HCT116 (cell line): Measurements from ENCODE around the gene HK2. TPM values are rescaled to one million over a fixed set of nuclear protein-coding genes. Genes with fewer than 3 reads are reported as not detected.

Experiments used
- ATAC-seq: fragments of 200-7000 bp; cut with Tn5 transposase; 2 replicates; pipeline ENCODE4 v1.9.1; 2020; ENCODE audit warnings: mild to moderate bottlenecking, moderate library complexity
- BruUV-seq: library from RNA; stranded (reverse); fragments of 400-500 nt; replicated peaks from 2 replicates; lab custom pipeline; 2021; lab: Mats Ljungman, UMichigan
- CTCF ChIA-PET: fragments of 300-600 bp; sonication (Branson Sonifier 250); formaldehyde crosslinking; loops from one replicate; lab custom pipeline; 2021; ENCODE audit warnings: antibody characterized with exemption; lab: Charles Lee
- POLR2A ChIA-PET: fragments of 300-600, 350-600 bp; sonication (Branson Sonifier 250); formaldehyde crosslinking; loops from one replicate; lab custom pipeline; 2021; ENCODE audit warnings: antibody characterized with exemption; lab: Charles Lee
- RAD21 ChIA-PET, 2 experiments: fragments of 300-600 bp; sonication (Branson Sonifier 250); formaldehyde crosslinking; loops; one replicate each; lab custom pipeline; 2023; ENCODE audit warnings: low total read pairs in 2 of 2; ENCODE audit not compliant: uncharacterized antibody in 2 of 2, unreplicated experiment in 2 of 2, low non-redundant PET in 1 of 2; lab: Charles Lee
- DNase-seq: peaks from one replicate; pipeline ENCODE4 v3.0.0-alpha.2; 2010; ENCODE audit warnings: low read depth, low spot score
- H2AFZ ChIP-seq: fragments of 200-600 bp; shearing (Covaris generic), sonication (generic); 2 replicates; pipeline ENCODE4 v1.6.1; 2017; ENCODE audit warnings: low read depth, mixed run types, mixed read lengths, antibody characterized with exemption, low read length; ENCODE audit not compliant: poor library complexity, severe bottlenecking
- H3K27ac ChIP-seq: 2 replicates; pipeline ENCODE4 v1.5.1; 2012; ENCODE audit warnings: low read depth, low read length
- H3K27me3 ChIP-seq: fragments of 200-600 bp; sonication (generic); 2 replicates; pipeline ENCODE4 v1.6.1; 2016; ENCODE audit warnings: mixed run types, low read length, mixed read lengths; ENCODE audit not compliant: insufficient read depth
- H3K36me3 ChIP-seq, 2 experiments: fragments of 200-500 bp in 1 of 2; fragments of 200-600 bp in 1 of 2; sonication (Bioruptor generic) in 1 of 2; sonication (generic) in 1 of 2; 2 replicates each; pipeline versions ENCODE4 v1.5.1 to v1.6.1; 2014 to 2016; ENCODE audit warnings: low read length in 2 of 2, inconsistent platforms in 1 of 2, mixed read lengths in 1 of 2, mixed run types in 1 of 2; ENCODE audit not compliant: insufficient read depth in 2 of 2, control insufficient read depth in 1 of 2
- H3K4me1 ChIP-seq, 2 experiments: fragments of 200-600 bp in 1 of 2; sonication (generic) in 1 of 2; 2 replicates each; pipeline versions ENCODE4 v1.5.1 to v1.6.1; 2012 to 2017; ENCODE audit warnings: low read length in 2 of 2, inconsistent platforms in 1 of 2, mild to moderate bottlenecking in 1 of 2, mixed read lengths in 1 of 2, mixed run types in 1 of 2, moderate library complexity in 1 of 2; ENCODE audit not compliant: insufficient read depth in 2 of 2, control insufficient read depth in 1 of 2
- H3K4me2 ChIP-seq: fragments of 200-600 bp; sonication (generic); 2 replicates; pipeline ENCODE4 v1.6.1; 2017; ENCODE audit warnings: mixed run types, low read length, mixed read lengths
- H3K4me3 ChIP-seq, 2 experiments: fragments of 200-600 bp in 1 of 2; sonication (generic) in 1 of 2; replicated peaks in 1 of 2; 2 replicates each; pipeline ENCODE4 v1.5.1; 2011 to 2016; ENCODE audit warnings: low read length in 2 of 2, control low read depth in 1 of 2, low read depth in 1 of 2, mild to moderate bottlenecking in 1 of 2, mixed read lengths in 1 of 2, mixed run types in 1 of 2
- H3K79me2 ChIP-seq: fragments of 200-600 bp; sonication (generic); 2 replicates; pipeline ENCODE4 v1.6.1; 2017; ENCODE audit warnings: mild to moderate bottlenecking, mixed run types, low read length, moderate library complexity, mixed read lengths; ENCODE audit not compliant: insufficient read depth
- H3K9ac ChIP-seq: fragments of 200-600 bp; sonication (generic); 2 replicates; pipeline ENCODE4 v1.6.1; 2016; ENCODE audit warnings: low read length, mixed read lengths
- H3K9me2 ChIP-seq: fragments of 200-600 bp; sonication (generic), shearing (Covaris generic); 2 replicates; pipeline ENCODE4 v1.6.1; 2017; ENCODE audit warnings: mixed run types, mild to moderate bottlenecking, moderate library complexity; ENCODE audit not compliant: insufficient read depth
- H3K9me3 ChIP-seq, 2 experiments: fragments of 200-500 bp in 1 of 2; fragments of 200-600 bp in 1 of 2; sonication (Bioruptor generic) in 1 of 2; sonication (generic) in 1 of 2; 2 replicates each; pipeline ENCODE4 v1.6.1; 2014 to 2017; ENCODE audit warnings: low read length in 2 of 2, mixed read lengths in 2 of 2, inconsistent platforms in 1 of 2, low read depth in 1 of 2, mild to moderate bottlenecking in 1 of 2, mixed run types in 1 of 2, moderate library complexity in 1 of 2; ENCODE audit not compliant: control insufficient read depth in 1 of 2, insufficient read depth in 1 of 2
- H4K20me1 ChIP-seq: fragments of 200-600 bp; sonication (generic), shearing (Covaris generic); 2 replicates; pipeline ENCODE4 v1.6.1; 2017; ENCODE audit warnings: mixed run types, mild to moderate bottlenecking, moderate library complexity; ENCODE audit not compliant: insufficient read depth
- ATF3 ChIP-seq: IDR thresholded peaks from 2 replicates; pipeline ENCODE4 v1.6.1; 2012
- CBX3 ChIP-seq: IDR thresholded peaks from 2 replicates; pipeline ENCODE4 v1.6.1; 2012; ENCODE audit warnings: low read depth
- CEBPB ChIP-seq: IDR thresholded peaks from 2 replicates; pipeline ENCODE4 v1.6.1; 2012; ENCODE audit warnings: low read depth
- CTCF ChIP-seq, 3 experiments: fragments of 200-600 bp in 1 of 3; sonication (generic) in 1 of 3; IDR thresholded peaks in 2 of 3; conservative IDR thresholded peaks in 1 of 3; 2 replicates each; pipeline ENCODE4 v1.5.1; 2012 to 2017; ENCODE audit warnings: low read depth in 2 of 3, low read length in 2 of 3, antibody characterized with exemption in 1 of 3, borderline replicate concordance in 1 of 3, control low read depth in 1 of 3, mild to moderate bottlenecking in 1 of 3, mixed read lengths in 1 of 3, mixed run types in 1 of 3, moderate library complexity in 1 of 3; ENCODE audit not compliant: insufficient read depth in 1 of 3
- ELF1 ChIP-seq: IDR thresholded peaks from 2 replicates; pipeline ENCODE4 v1.6.1; 2012; ENCODE audit warnings: low read depth, borderline replicate concordance
- EZH2 ChIP-seq: fragments of 200-600 bp; sonication (generic); IDR thresholded peaks from 2 replicates; pipeline ENCODE4 v1.6.1; 2017; ENCODE audit warnings: antibody characterized with exemption, mixed run types
- EZH2phosphoT487 ChIP-seq: fragments of 200-600 bp; IDR thresholded peaks from 2 replicates; pipeline ENCODE4 v1.6.1; 2018; ENCODE audit warnings: antibody characterized with exemption, borderline replicate concordance
- FOSL1 ChIP-seq: IDR thresholded peaks from 2 replicates; pipeline ENCODE4 v1.6.1; 2012; ENCODE audit warnings: low read depth
- JUND ChIP-seq: IDR thresholded peaks from 2 replicates; pipeline ENCODE4 v1.6.1; 2012
- POLR2A ChIP-seq: IDR thresholded peaks from 2 replicates; pipeline ENCODE4 v1.7.0; 2011; ENCODE audit warnings: borderline replicate concordance; ENCODE audit not compliant: insufficient read depth, insufficient read length; ENCODE audit errors: extremely low read depth
- POLR2AphosphoS5 ChIP-seq: IDR thresholded peaks from 2 replicates; pipeline ENCODE4 v1.6.1; 2011; ENCODE audit warnings: mild to moderate bottlenecking, low read depth, low read length, moderate library complexity
- RAD21 ChIP-seq: IDR thresholded peaks from 2 replicates; pipeline ENCODE4 v1.6.1; 2012; ENCODE audit warnings: low read depth, mild to moderate bottlenecking
- SIN3A ChIP-seq: IDR thresholded peaks from 2 replicates; pipeline ENCODE4 v1.6.1; 2012; ENCODE audit warnings: low read depth
- SP1 ChIP-seq: IDR thresholded peaks from 2 replicates; pipeline ENCODE4 v1.6.1; 2012; ENCODE audit warnings: low read depth
- YY1 ChIP-seq: IDR thresholded peaks from 2 replicates; pipeline ENCODE4 v1.6.1; 2011; ENCODE audit warnings: low read length, low read depth, moderate library complexity, mild to moderate bottlenecking; ENCODE audit not compliant: insufficient replicate concordance; ENCODE audit errors: extremely low read depth
- ZFX ChIP-seq: fragments of 450-650 bp; IDR thresholded peaks from 2 replicates; pipeline ENCODE4 v1.6.1; 2017
- ZNF274 ChIP-seq: fragments of 200-500 bp; sonication (Bioruptor generic); IDR thresholded peaks from 2 replicates; pipeline ENCODE4 v1.6.1; 2014; ENCODE audit warnings: mild to moderate bottlenecking, low read depth, low read length, inconsistent platforms
- intact Hi-C: fragments of 100-400 bp; cut with micrococcal nuclease; formaldehyde crosslinking; loops from 2 replicates; pipeline ENCODE4 v1.10.0; 2022
- total RNA-seq: library from RNA; stranded (reverse); gene quantifications from one replicate; pipeline ENCODE4 v1.2.1, GENCODE V29; 2021; ENCODE audit not compliant: unreplicated experiment

The HK2 gene
- total RNA-seq, 1 experiment from 2014 or later = 42.5 TPM

- CTCF ChIA-PET = no interaction called here
Observed at GRCh38 chr2:74887960-74888700, 54.2 kb downstream of the HK2 start.

GRCh38 chr2:74889159-74889558 is 55.2 kb downstream of the HK2 start:
- ChIA-PET RAD21 (no interaction called here), CTCF (no interaction called here), POLR2A (no interaction called here)
- intact Hi-C loops = no loop called here
- Histone ChIP-seq H3K4me3 (no peak overlapping the region), H3K9me2 (no peaks in the 10 kb centered on the region), H3K27ac (no peak overlapping the region), H3K27me3 (no peaks in the 10 kb centered on the region), H3K4me2 (no peak overlapping the region), H2AFZ (no peak overlapping the region), H3K9ac (no peak overlapping the region), H3K4me1 (peaks cover 0 to 15% of the 10 kb centered on the region in 2 experiments; a peak in 2 of 4 replicates), H3K36me3 (peaks cover 45 to 62% of the 10 kb centered on the region in 2 experiments), H3K9me3 (no peaks in the 10 kb centered on the region), H4K20me1 (no peaks in the 10 kb centered on the region), H3K79me2 (no peaks in the 10 kb centered on the region)
- no TSS peak for BruUV-seq
- DNase-seq (no peak), ATAC-seq (no peak)
- TF ChIP-seq CTCF (IDR thresholded peaks at IDR 0.05 in 2 of 3, conservative IDR thresholded peaks at IDR 0.05 in 1 of 3; ENCODE audit: borderline replicate concordance in 1 of 3, insufficient read depth in 1 of 3, low read depth in 2 of 3, low read length in 2 of 3) (no peak), FOSL1 (no peak), SP1 (no peak), JUND (no peak), ZNF274 (no peak), ATF3 (no peak), POLR2AphosphoS5 (no peak), CEBPB (no peak), YY1 (no peak), EZH2 (no peak), CBX3 (no peak), EZH2phosphoT487 (no peak), ZFX (no peak), ELF1 (no peak), POLR2A (no peak), SIN3A (no peak), RAD21 (no peak)

More at GRCh38 chr2:74887960-74888700, 54.2 kb downstream of the HK2 start:
- Histone ChIP-seq H4K20me1 (no peaks in the 10 kb centered on the region), H3K4me3 (no peak overlapping the region), H3K36me3 (peaks cover 49 to 68% of the 10 kb centered on the region in 2 experiments), H3K79me2 (no peaks in the 10 kb centered on the region), H3K9me3 (no peaks in the 10 kb centered on the region), H2AFZ (no peak overlapping the region), H3K27me3 (no peaks in the 10 kb centered on the region), H3K9ac (no peak overlapping the region), H3K9me2 (no peaks in the 10 kb centered on the region), H3K27ac (no peak overlapping the region), H3K4me2 (no peak overlapping the region), H3K4me1 (peaks cover 0 to 7% of the 10 kb centered on the region in 2 experiments; a peak in 2 of 4 replicates)
- intact Hi-C loops = no loop called here
- no TSS peak for BruUV-seq
- ATAC-seq = no peak
- TF ChIP-seq JUND (no peak), CBX3 (no peak)
- POLR2A ChIA-PET = no interaction called here
- DNase-seq = no peak
- RAD21 ChIA-PET = no interaction called here
